B cell (primary cell): ENCODE measurements around the gene TMEM132A.

Source experiments
- EZH2 ChIP-seq: IDR thresholded peaks from 2 replicates; pipeline ENCODE4 v1.6.1; 2012; ENCODE audit warnings: borderline replicate concordance, low read depth, mild to moderate bottlenecking, moderate library complexity, low read length; ENCODE audit not compliant: insufficient read depth, poor library complexity, severe bottlenecking
- TF ChIP-seq, protein P1 (sequence below): fragments of 200-600 bp; IDR thresholded peaks from one replicate; pipeline ENCODE4 v1.8.0; 2022; ENCODE audit warnings: antibody characterized with exemption, mild to moderate bottlenecking

GRCh38 chr11:60973699-60974098 lies 49.4 kb downstream of the TMEM132A start:
- no peak for TF ChIP-seq EZH2
- TF ChIP-seq, protein P1, sequence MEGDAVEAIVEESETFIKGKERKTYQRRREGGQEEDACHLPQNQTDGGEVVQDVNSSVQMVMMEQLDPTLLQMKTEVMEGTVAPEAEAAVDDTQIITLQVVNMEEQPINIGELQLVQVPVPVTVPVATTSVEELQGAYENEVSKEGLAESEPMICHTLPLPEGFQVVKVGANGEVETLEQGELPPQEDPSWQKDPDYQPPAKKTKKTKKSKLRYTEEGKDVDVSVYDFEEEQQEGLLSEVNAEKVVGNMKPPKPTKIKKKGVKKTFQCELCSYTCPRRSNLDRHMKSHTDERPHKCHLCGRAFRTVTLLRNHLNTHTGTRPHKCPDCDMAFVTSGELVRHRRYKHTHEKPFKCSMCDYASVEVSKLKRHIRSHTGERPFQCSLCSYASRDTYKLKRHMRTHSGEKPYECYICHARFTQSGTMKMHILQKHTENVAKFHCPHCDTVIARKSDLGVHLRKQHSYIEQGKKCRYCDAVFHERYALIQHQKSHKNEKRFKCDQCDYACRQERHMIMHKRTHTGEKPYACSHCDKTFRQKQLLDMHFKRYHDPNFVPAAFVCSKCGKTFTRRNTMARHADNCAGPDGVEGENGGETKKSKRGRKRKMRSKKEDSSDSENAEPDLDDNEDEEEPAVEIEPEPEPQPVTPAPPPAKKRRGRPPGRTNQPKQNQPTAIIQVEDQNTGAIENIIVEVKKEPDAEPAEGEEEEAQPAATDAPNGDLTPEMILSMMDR: no peak
